DND-41 (cell line): ENCODE measurements around the gene RALGAPA2.

Experiments used
- ATAC-seq: fragments of 200-7000 bp; cut with Tn5 transposase; 3 replicates; pipeline ENCODE4 v1.9.1; 2021; ENCODE audit warnings: low read depth; ENCODE audit not compliant: insufficient read depth
- DNase-seq: peaks from one replicate; pipeline ENCODE4 v3.0.0-alpha.2; 2020
- H2AFZ ChIP-seq: 2 replicates; pipeline ENCODE4 v1.6.0; 2012; ENCODE audit warnings: low read depth, low read length
- H3K27ac ChIP-seq: 2 replicates; pipeline ENCODE4 v1.5.1; 2012; ENCODE audit warnings: low read length, inconsistent platforms
- H3K27me3 ChIP-seq: fragments of 200-600 bp; sonication (generic); 2 replicates; pipeline ENCODE4 v1.6.0; 2012; ENCODE audit warnings: low read length, mild to moderate bottlenecking, inconsistent platforms; ENCODE audit not compliant: insufficient read depth, poor library complexity
- H3K36me3 ChIP-seq: 2 replicates; pipeline ENCODE4 v1.5.1; 2012; ENCODE audit warnings: low read length, inconsistent platforms; ENCODE audit not compliant: insufficient read depth
- H3K4me1 ChIP-seq: 2 replicates; pipeline ENCODE4 v1.5.1; 2012; ENCODE audit warnings: mild to moderate bottlenecking, low read length; ENCODE audit not compliant: insufficient read depth
- H3K4me2 ChIP-seq: 2 replicates; pipeline ENCODE4 v1.6.0; 2012; ENCODE audit warnings: mild to moderate bottlenecking, moderate library complexity, low read length, inconsistent platforms; ENCODE audit not compliant: insufficient read depth
- H3K4me3 ChIP-seq, 2 experiments: fragments of 200-600 bp in 1 of 2; shearing (Covaris generic) in 1 of 2; 2 replicates each; pipeline ENCODE4 v1.5.1; 2012 to 2016; ENCODE audit warnings: inconsistent platforms in 2 of 2, low read length in 2 of 2, mild to moderate bottlenecking in 2 of 2, low read depth in 1 of 2, moderate library complexity in 1 of 2
- H3K79me2 ChIP-seq: 2 replicates; pipeline ENCODE4 v1.6.0; 2012; ENCODE audit warnings: low read length, inconsistent platforms; ENCODE audit not compliant: insufficient read depth
- H3K9ac ChIP-seq: 2 replicates; pipeline ENCODE4 v1.6.0; 2012; ENCODE audit warnings: low read depth, mild to moderate bottlenecking, inconsistent platforms, low read length, moderate library complexity
- H3K9me3 ChIP-seq: 2 replicates; pipeline ENCODE4 v1.5.1; 2012; ENCODE audit warnings: low read length, moderate library complexity, mild to moderate bottlenecking, inconsistent platforms; ENCODE audit not compliant: insufficient read depth, severe bottlenecking
- H4K20me1 ChIP-seq: 2 replicates; pipeline ENCODE4 v1.6.0; 2012; ENCODE audit warnings: low read length; ENCODE audit not compliant: insufficient read depth
- CTCF ChIP-seq: IDR thresholded peaks from 2 replicates; pipeline ENCODE4 v1.5.1; 2012; ENCODE audit warnings: borderline replicate concordance, low read length, moderate library complexity, mild to moderate bottlenecking; ENCODE audit not compliant: poor library complexity, severe bottlenecking; ENCODE audit errors: extremely low read depth
- EZH2 ChIP-seq: IDR thresholded peaks from 3 replicates; pipeline ENCODE4 v1.6.1; 2012; ENCODE audit warnings: borderline replicate concordance, low read depth, mild to moderate bottlenecking, moderate library complexity, low read length, inconsistent platforms; ENCODE audit not compliant: severe bottlenecking

The RALGAPA2 gene

GRCh38 chr20:20491784-20492264 is 220.6 kb downstream of the RALGAPA2 start:
- H2AFZ ChIP-seq: no peak overlapping the region
- H3K9me3 ChIP-seq: no peaks in the 10 kb centered on the region
- H3K4me1 ChIP-seq: no peaks in the 10 kb centered on the region
- TF ChIP-seq EZH2 (no peak), CTCF (no peak)
- ATAC-seq (no peak), DNase-seq (no peak)
- H3K79me2 ChIP-seq: no peaks in the 10 kb centered on the region
- H4K20me1 ChIP-seq: no peaks in the 10 kb centered on the region
- H3K9ac ChIP-seq: no peak overlapping the region
- no peak overlapping the region for H3K27ac ChIP-seq
- H3K4me2 ChIP-seq: no peak overlapping the region
- no peaks in the 10 kb centered on the region for H3K27me3 ChIP-seq
- no peak overlapping the region for H3K4me3 ChIP-seq
- H3K36me3 ChIP-seq: peaks cover 15% of the 10 kb centered on the region; the same call in 1 of the 2 replicates

- no peaks in the 10 kb centered on the region for H4K20me1 ChIP-seq
- no peak overlapping the region for H2AFZ ChIP-seq
- no peak overlapping the region for H3K4me2 ChIP-seq
- H3K4me1 ChIP-seq: no peaks in the 10 kb centered on the region
- no peak for ATAC-seq
- H3K36me3 ChIP-seq: peaks cover 15% of the 10 kb centered on the region; the same call in 1 of the 2 replicates
- TF ChIP-seq EZH2: no peak
- TF ChIP-seq CTCF: no peak
- H3K9ac ChIP-seq: no peak overlapping the region
- no peak overlapping the region for H3K27ac ChIP-seq
- no peaks in the 10 kb centered on the region for H3K9me3 ChIP-seq
- H3K4me3 ChIP-seq: no peak overlapping the region
- H3K27me3 ChIP-seq: no peaks in the 10 kb centered on the region
- no peaks in the 10 kb centered on the region for H3K79me2 ChIP-seq
- DNase-seq: no peak
These were observed 221.2 kb downstream of the RALGAPA2 start for GRCh38 chr20:20491110-20491783.

- Histone ChIP-seq H4K20me1 (no peaks in the 10 kb centered on the region), H3K4me3 (no peak overlapping the region), H3K27ac (no peak overlapping the region), H3K4me1 (no peaks in the 10 kb centered on the region), H3K36me3 (peaks cover 15% of the 10 kb centered on the region; the same call in 1 of the 2 replicates), H3K9me3 (no peaks in the 10 kb centered on the region), H2AFZ (no peak overlapping the region), H3K79me2 (no peaks in the 10 kb centered on the region), H3K27me3 (no peaks in the 10 kb centered on the region), H3K4me2 (no peak overlapping the region), H3K9ac (no peak overlapping the region)
- ATAC-seq: no peak
- TF ChIP-seq EZH2 (no peak), CTCF (no peak)
- DNase-seq: no peak
These were observed 221.8 kb downstream of the RALGAPA2 start for GRCh38 chr20:20490673-20491072.
